Urinary bladder (tissue), 4 donors: ENCODE measurements around the gene SCLY. TPM values are rescaled to one million over a fixed set of nuclear protein-coding genes. Genes with fewer than 3 reads are reported as not detected.

Source experiments
- DNase-seq: peaks from one replicate; pipeline ENCODE4 v3.0.0-alpha.2; 2015; ENCODE audit errors: extremely low spot score
- H3K27ac ChIP-seq: one replicate; pipeline ENCODE4 v1.5.1; 2013; ENCODE audit warnings: low read depth, mild to moderate bottlenecking, moderate library complexity
- H3K36me3 ChIP-seq: one replicate; pipeline ENCODE4 v1.6.1; 2013; ENCODE audit warnings: mild to moderate bottlenecking, moderate library complexity; ENCODE audit not compliant: insufficient read depth
- H3K4me1 ChIP-seq: one replicate; pipeline ENCODE4 v1.6.1; 2013; ENCODE audit warnings: mild to moderate bottlenecking, moderate library complexity; ENCODE audit not compliant: insufficient read depth
- H3K4me3 ChIP-seq: one replicate; pipeline ENCODE4 v1.5.1; 2013; ENCODE audit warnings: low read depth, low read length
- whole genome bisulfite sequencing: extraction: QIAGEN DNeasy Blood & Tissue Kit; methylation state at CpG from one replicate; pipeline ENCODE4 v1.1.7; 2013; 5-methylcytosine and 5-hydroxymethylcytosine counted together
- polyA plus RNA-seq: library from polyadenylated mRNA; stranded (reverse); fragments of 200-250 nt; gene quantifications from one replicate; pipeline ENCODE4 v1.2.3, GENCODE V29; 2013
- total RNA-seq: library from RNA; depleted of rRNA; stranded (reverse); fragments of >200 nt; gene quantifications from one replicate; pipeline ENCODE4 v1.2.3, GENCODE V29; 2014
- donor health status: healthy with polysubstance abuse.
- donor health status: healthy.

Gene SCLY
- total and polyA plus RNA-seq, 2 donors: 13.6 to 15.1 TPM

DNA sequence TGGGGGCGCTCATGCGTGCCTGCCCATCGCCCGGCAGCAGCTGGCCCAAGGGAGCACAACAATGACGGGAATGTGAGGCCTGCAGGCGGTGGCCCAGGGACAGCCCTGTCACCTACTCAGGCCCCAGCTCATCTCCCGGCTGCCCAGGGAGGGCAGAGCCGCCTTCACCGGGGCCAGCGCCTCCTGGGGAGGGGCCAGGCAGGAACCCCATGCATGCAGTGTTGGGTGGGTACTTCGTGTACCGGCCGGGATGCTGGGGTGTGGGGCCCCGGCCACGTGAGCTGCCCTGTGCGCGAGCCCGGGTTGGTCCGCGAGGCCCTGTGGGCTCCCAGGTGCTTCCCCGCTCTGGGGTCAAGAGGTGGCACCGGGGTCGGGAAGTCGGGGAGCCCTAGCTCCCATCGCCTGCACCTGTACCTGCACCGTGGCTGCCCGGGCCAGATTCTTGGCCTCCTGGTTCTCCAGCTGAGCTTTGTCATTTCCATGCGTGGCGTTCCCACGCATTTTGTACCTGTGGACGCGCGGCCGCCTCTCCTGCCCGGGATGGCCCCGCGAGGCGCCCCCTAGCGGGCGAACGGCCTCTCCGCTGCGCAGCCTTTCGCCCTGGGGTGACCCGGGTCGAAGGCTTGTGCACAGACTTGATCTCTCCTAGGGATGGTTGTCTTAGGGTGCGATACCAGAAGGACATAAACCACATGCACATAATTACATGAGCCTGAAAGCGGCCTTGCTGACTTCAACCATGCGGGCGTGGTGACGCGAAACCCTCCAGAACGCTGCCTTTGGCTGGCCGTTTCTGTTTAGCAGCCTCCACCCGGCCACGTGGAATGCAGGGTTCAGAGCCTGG lies 78.6 kb downstream of the SCLY start:
- Histone ChIP-seq H3K27ac (no peak overlapping the region), H3K4me1 (no peaks in the 10 kb centered on the region), H3K36me3 (no peaks in the 10 kb centered on the region), H3K4me3 (no peak overlapping the region)
- no peak for DNase-seq
- WGBS: 69% methylated on average over 56 of the region's 56 CpGs

GRCh38 chr2:238140040-238140439 lies 79.2 kb downstream of the SCLY start:
- 91% methylated on average over 7 of the region's 7 CpGs for WGBS
- Histone ChIP-seq H3K4me1 (no peaks in the 10 kb centered on the region), H3K27ac (no peak overlapping the region), H3K4me3 (no peak overlapping the region), H3K36me3 (no peaks in the 10 kb centered on the region)
- no peak for DNase-seq

- Histone ChIP-seq H3K4me3 (no peak overlapping the region), H3K4me1 (no peaks in the 10 kb centered on the region), H3K27ac (no peak overlapping the region), H3K36me3 (no peaks in the 10 kb centered on the region)
- no peak for DNase-seq
- WGBS: 96% methylated on average over 60 of the region's 60 CpGs
Observed at GRCh38 chr2:238140721-238141540, 80.1 kb downstream of the SCLY start.

DNA sequence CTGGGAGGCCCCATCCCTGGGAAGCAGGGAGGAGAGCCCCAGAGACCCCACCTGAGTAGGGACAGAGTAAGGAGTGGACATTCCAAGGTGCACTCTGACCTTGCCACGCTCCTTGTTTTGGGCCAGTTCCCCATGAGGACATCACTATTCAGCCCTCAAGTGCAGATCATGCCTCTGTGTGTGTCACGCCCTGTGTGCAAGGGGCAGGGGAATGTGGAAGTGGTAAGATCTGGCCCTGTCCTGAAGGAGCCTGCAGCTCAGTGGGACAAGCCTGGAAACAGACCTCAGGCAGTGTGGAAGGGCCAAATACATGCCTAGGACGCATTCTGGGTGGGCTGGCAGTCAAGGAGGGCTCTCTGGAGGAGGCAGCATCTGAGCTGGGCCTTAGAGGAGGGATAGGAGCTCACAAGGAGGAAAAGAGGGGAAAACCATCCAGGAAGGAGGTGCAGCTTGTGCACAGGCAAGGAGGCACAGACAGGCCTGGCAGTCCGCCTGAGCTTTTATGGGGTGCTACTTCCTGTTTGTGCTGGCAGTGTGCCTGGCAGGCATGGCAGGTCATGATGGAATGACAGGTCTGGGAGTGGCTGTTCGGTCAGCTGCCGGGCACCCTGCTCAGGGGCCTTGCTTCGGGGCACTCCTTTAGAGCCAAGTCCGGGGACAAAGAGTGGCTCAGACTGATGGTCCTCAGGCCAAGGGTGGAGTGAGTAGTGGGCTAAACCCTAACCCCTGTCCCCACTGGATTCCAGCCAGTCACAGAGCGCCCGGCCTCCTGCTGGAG lies 80.9 kb downstream of the SCLY start:
- no peak overlapping the region for H3K4me3 ChIP-seq
- no peaks in the 10 kb centered on the region for H3K36me3 ChIP-seq
- no peaks in the 10 kb centered on the region for H3K4me1 ChIP-seq
- peak; percentile 51 for DNase-seq
- 83% methylated on average over 10 of the region's 10 CpGs for WGBS
- no peak overlapping the region for H3K27ac ChIP-seq

GRCh38 chr2:238142382-238143205 lies 81.8 kb downstream of the SCLY start:
- Histone ChIP-seq H3K4me3 (no peak overlapping the region), H3K4me1 (no peaks in the 10 kb centered on the region), H3K27ac (no peak overlapping the region), H3K36me3 (no peaks in the 10 kb centered on the region)
- DNase-seq: no peak
- 83% methylated on average over 30 of the region's 30 CpGs for WGBS

DNA sequence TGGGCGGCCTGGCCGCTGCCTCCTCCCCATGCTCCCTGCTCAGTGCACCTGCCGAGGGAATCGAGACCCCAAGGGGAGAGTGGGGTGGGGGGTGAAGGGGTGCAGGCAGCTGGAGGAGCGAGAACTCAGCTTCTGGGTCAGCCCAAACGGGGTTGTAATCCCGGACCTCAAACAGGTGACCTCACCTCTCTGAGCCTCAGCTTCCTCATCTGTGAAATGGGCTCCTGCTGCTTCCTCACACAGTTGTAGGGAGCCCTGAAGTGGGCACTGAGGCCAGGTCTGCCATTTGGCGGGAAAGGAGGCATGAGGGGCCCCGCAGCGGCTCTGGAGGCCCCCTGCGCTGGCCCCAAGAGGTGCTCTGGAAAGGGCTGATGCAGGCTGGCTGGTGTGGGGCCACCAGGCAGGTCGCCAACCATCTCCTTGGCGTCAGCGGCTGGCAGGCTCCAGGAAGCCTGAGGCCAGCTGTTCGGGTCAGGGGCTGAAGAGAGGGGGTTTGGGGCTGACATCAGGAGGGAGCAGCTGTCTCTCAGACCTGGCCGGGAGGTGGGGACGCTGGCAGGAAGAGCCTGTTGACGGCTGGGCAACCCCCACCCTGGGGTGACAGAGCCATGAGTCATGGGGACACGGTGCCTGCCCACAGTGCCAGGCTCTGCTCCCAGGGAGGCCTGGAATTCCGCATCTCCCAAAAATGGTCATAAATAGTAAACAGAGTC lies 82.6 kb downstream of the SCLY start:
- Histone ChIP-seq H3K36me3 (no peaks in the 10 kb centered on the region), H3K27ac (no peak overlapping the region), H3K4me1 (no peaks in the 10 kb centered on the region), H3K4me3 (no peak overlapping the region)
- DNase-seq: no peak
- WGBS: 65% methylated on average over 20 of the region's 20 CpGs

DNA sequence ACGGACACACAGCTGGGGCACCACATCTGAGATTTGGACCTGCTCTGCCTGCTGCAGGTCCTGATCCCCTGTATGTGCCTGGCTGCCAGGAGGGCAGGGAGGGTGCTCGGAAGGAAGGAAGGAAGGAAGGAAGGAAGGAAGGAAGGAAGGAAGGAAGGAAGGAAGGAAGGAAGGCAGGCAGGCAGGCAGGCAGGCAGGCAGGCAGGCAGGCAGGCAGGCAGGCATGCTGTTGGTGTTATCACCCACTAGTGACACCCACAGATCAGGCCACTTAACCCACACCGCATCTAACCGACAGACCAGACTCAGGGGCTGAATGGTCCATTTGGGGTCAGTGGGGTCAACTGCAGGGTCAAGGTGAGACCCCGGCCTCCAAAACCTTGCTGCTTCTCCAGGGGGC lies 83.5 kb downstream of the SCLY start:
- DNase-seq: no peak
- H3K27ac ChIP-seq: no peak overlapping the region
- H3K4me3 ChIP-seq: no peak overlapping the region
- no peaks in the 10 kb centered on the region for H3K36me3 ChIP-seq
- 90% methylated on average over 5 of the region's 5 CpGs for WGBS
- H3K4me1 ChIP-seq: no peaks in the 10 kb centered on the region

DNA sequence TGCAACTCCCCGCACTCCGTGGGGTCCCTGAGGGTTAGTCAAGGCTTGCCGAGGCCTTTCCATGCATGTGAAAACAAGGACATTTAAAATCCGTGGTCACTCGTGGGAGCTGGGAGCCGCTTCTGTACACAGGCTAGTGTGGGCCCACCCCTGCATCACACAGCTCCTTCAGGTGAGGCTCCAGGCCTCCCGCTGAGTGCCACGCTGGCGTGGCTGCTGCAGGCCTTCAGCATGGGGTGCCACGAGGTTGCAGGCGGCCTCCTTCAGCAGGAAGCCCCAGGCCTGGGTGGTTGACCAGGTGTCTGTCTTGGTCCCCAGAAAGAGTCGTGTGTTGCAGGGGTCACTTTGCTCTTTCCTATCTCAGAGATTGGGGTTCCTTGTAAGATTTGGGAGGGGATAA lies 84.2 kb downstream of the SCLY start:
- H3K36me3 ChIP-seq: no peaks in the 10 kb centered on the region
- WGBS: 90% methylated on average over 12 of the region's 12 CpGs
- no peak overlapping the region for H3K4me3 ChIP-seq
- H3K4me1 ChIP-seq: no peaks in the 10 kb centered on the region
- H3K27ac ChIP-seq: no peak overlapping the region
- no peak for DNase-seq

- H3K27ac ChIP-seq: no peak overlapping the region
- H3K4me3 ChIP-seq: no peak overlapping the region
- H3K4me1 ChIP-seq: no peaks in the 10 kb centered on the region
- H3K36me3 ChIP-seq: no peaks in the 10 kb centered on the region
- WGBS: 89% methylated on average over 12 of the region's 12 CpGs
- DNase-seq: no peak
Observed at GRCh38 chr2:238145851-238146250, 85.0 kb downstream of the SCLY start.

DNA sequence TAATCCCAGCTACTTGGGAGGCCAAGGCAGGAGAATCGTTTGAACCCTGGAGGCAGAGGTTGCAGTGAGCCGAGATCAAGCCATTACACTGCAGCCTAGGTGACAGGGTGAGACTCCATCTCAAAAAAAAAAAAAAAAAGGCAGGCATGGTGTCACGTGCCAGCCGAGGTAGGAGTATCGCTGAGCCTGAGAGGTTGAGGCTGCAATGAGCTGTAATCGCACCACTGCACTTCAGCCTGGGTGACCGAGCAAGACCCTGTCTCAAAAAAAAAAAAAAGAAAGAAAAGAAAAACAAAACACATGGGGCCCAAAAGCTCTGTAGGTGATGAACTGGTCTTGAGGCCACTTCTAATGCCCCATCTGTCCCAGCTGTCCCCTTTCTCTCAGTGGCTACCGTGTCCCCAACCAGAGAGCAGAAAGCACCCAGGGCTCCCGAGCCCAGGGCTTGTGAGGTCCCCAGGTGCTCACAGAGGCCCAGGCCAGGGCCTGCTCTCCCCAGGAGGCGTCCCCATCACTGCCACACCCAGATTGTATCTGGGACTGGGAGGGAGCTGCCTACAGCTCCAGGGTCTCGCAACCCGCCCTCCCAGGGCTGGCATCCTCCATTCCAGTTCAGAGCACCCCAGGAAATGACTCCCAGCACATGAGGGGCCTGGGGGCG lies 86.2 kb downstream of the SCLY start:
- Histone ChIP-seq H3K4me1 (no peaks in the 10 kb centered on the region), H3K4me3 (no peak overlapping the region), H3K36me3 (no peaks in the 10 kb centered on the region), H3K27ac (no peak overlapping the region)
- DNase-seq: no peak
- 88% methylated on average over 13 of the region's 13 CpGs for WGBS

GRCh38 chr2:238148981-238149380 lies 88.2 kb downstream of the SCLY start:
- Histone ChIP-seq H3K4me1 (no peaks in the 10 kb centered on the region), H3K27ac (no peak overlapping the region), H3K4me3 (no peak overlapping the region), H3K36me3 (no peaks in the 10 kb centered on the region)
- no peak for DNase-seq
- WGBS: 96% methylated on average over 15 of the region's 15 CpGs
